K562 (cell line): ENCODE data around the gene DGKB. TPM values are rescaled to one million over a fixed set of nuclear protein-coding genes. Genes with fewer than 3 reads are reported as not detected.

Source experiments
- ATAC-seq: fragments of 200-7000 bp; cut with Tn5 transposase; 3 replicates; pipeline ENCODE4 v1.9.1; 2020; ENCODE audit warnings: moderate library complexity
- BruUV-seq: library from RNA; stranded (reverse); fragments of 400-500 nt; replicated peaks from 2 replicates; lab custom pipeline; 2021; lab: Mats Ljungman, UMichigan
- CTCF ChIA-PET: fragments of 300-600 bp; formaldehyde crosslinking; extraction: SDS; loops from one replicate; lab custom pipeline; 2021; ENCODE audit warnings: low intra/inter-chr PET ratio; lab: Yijun Ruan, JAX
- POLR2A ChIA-PET: fragments of 300-600, 350-650 bp; sonication (Branson Sonifier 250); formaldehyde crosslinking; extraction: SDS; loops from one replicate; lab custom pipeline; 2021; ENCODE audit warnings: antibody characterized with exemption, inconsistent platforms; lab: Yijun Ruan, JAX
- DNase-seq, 4 experiments: peaks; one replicate each; pipeline versions ENCODE4 v3.0.0 to v3.0.0-alpha.2; 2011 to 2018; ENCODE audit warnings: low spot score in 3 of 4, mixed read lengths in 3 of 4; ENCODE audit errors: extremely low read depth in 1 of 4
- FAIRE-seq: peaks from 2 replicates; lab custom pipeline; 2011; peaks lifted over from hg19 to GRCh38; lab: Jason Lieb, UNC
- H2AFZ ChIP-seq: 2 replicates; pipeline ENCODE4 v1.6.0; 2011; ENCODE audit warnings: low read depth, low read length, control low read depth, inconsistent platforms
- H3K27ac ChIP-seq: fragments of 200-600 bp; 3 replicates; pipeline ENCODE4 v1.8.0; 2011; ENCODE audit warnings: low read depth, mild to moderate bottlenecking, control low read depth, inconsistent platforms, low read length, moderate library complexity, mixed read lengths; ENCODE audit errors: extremely low read depth
- H3K27me3 ChIP-seq, 2 experiments: fragments of 300-600 bp in 1 of 2; 2 replicates in 1 of 2; 3 replicates in 1 of 2; pipeline versions ENCODE4 v1.6.0 to v1.8.0; 2011; ENCODE audit warnings: inconsistent platforms in 2 of 2, low read length in 2 of 2, mild to moderate bottlenecking in 1 of 2, mixed read lengths in 1 of 2, moderate library complexity in 1 of 2; ENCODE audit not compliant: control insufficient read depth in 2 of 2, insufficient read depth in 2 of 2
- H3K36me3 ChIP-seq: fragments of 300-600 bp; 3 replicates; pipeline ENCODE4 v1.8.0; 2011; ENCODE audit warnings: mild to moderate bottlenecking, low read length, inconsistent platforms; ENCODE audit not compliant: control insufficient read depth, insufficient read depth
- H3K4me1 ChIP-seq, 2 experiments: fragments of 200-600 bp in 1 of 2; replicated peaks in 1 of 2; 2 replicates in 1 of 2; 3 replicates in 1 of 2; pipeline versions ENCODE4 v1.5.1 to v1.8.0; 2011; ENCODE audit warnings: inconsistent platforms in 2 of 2, low read length in 2 of 2, mild to moderate bottlenecking in 1 of 2, mixed read lengths in 1 of 2, moderate library complexity in 1 of 2; ENCODE audit not compliant: control insufficient read depth in 2 of 2, insufficient read depth in 2 of 2
- H3K4me2 ChIP-seq: 2 replicates; pipeline ENCODE4 v1.6.1; 2011; ENCODE audit warnings: low read length, control low read depth, inconsistent platforms, mixed read lengths; ENCODE audit not compliant: insufficient read depth
- H3K4me3 ChIP-seq: fragments of 200-600 bp; sonication (generic), shearing (Covaris generic); 2 replicates; pipeline ENCODE4 v1.5.1; 2016; ENCODE audit warnings: control low read depth, inconsistent platforms
- H3K79me2 ChIP-seq: fragments of 200-600 bp; 3 replicates; pipeline ENCODE4 v1.8.0; 2011; ENCODE audit warnings: low read length, inconsistent platforms; ENCODE audit not compliant: control insufficient read depth, insufficient read depth
- H3K9ac ChIP-seq, 2 experiments: 2 replicates each; pipeline versions ENCODE4 v1.6.0 to v1.6.1; 2011; ENCODE audit warnings: low read depth in 2 of 2, low read length in 2 of 2, control low read depth in 1 of 2, inconsistent platforms in 1 of 2, mild to moderate bottlenecking in 1 of 2, mixed read lengths in 1 of 2; ENCODE audit not compliant: insufficient read depth in 1 of 2
- H3K9me1 ChIP-seq: one replicate; pipeline ENCODE4 v1.6.0; 2011; ENCODE audit warnings: inconsistent platforms, mild to moderate bottlenecking, low read length, moderate library complexity; ENCODE audit not compliant: control insufficient read depth, insufficient read depth
- H3K9me3 ChIP-seq: replicated peaks from 2 replicates; pipeline ENCODE4 v1.5.1; 2011; ENCODE audit warnings: low read depth, low read length, inconsistent platforms; ENCODE audit not compliant: control insufficient read depth, insufficient read depth
- H4K20me1 ChIP-seq: replicated peaks from 2 replicates; pipeline ENCODE4 v1.6.1; 2011; ENCODE audit warnings: low read length, inconsistent platforms, mixed read lengths; ENCODE audit not compliant: control insufficient read depth, insufficient read depth
- HDAC6 ChIP-seq: IDR thresholded peaks from 2 replicates; pipeline ENCODE4 v1.6.1; 2012; ENCODE audit warnings: low read depth, mild to moderate bottlenecking, control low read depth, inconsistent platforms, low read length, moderate library complexity
- PHB ChIP-seq: fragments of 250-450 bp; sonication (Bioruptor Pico); IDR thresholded peaks from 2 replicates; pipeline ENCODE4 v1.5.0; 2021
- SMAD1 ChIP-seq: fragments of 150-350 bp; IDR thresholded peaks from 2 replicates; pipeline ENCODE4 v1.6.1; 2014; ENCODE audit warnings: low read length, low read depth; ENCODE audit not compliant: partially characterized antibody
- ZNF75A ChIP-seq: fragments of 450-650 bp; formaldehyde crosslinking; IDR thresholded peaks from 2 replicates; pipeline ENCODE4 v1.4.0; 2020; ENCODE audit warnings: mild to moderate bottlenecking
- WGBS: fragments of 100-300 bp; shearing (Covaris generic); methylation state at CpG from one replicate; pipeline ENCODE4 v1.1.6; 2016; ENCODE audit warnings: low coverage, mixed read lengths; ENCODE audit not compliant: insufficient coverage; ENCODE audit errors: missing lambda C conversion rate; 5-methylcytosine and 5-hydroxymethylcytosine counted together
- in situ Hi-C: fragments of 300-500 bp; cut with MboI; formaldehyde crosslinking; loops from 4 replicates; pipeline ENCODE4 v1.15.0; 2018; ENCODE audit warnings: inconsistent platforms, mixed read lengths
- intact Hi-C: fragments of 100-400 bp; cut with micrococcal nuclease; formaldehyde crosslinking; loops from 2 replicates; pipeline ENCODE4 v1.14.2; 2022
- polyA plus RNA-seq, 8 experiments: library from polyadenylated mRNA; depleted of rRNA in 4 of 8; stranded (reverse) in 5 of 8; unstranded in 3 of 8; fragments of >200 nt; fragmentation: Nextera tagmentation in 2 of 8; fragmentation: Illumina TruSeq in 1 of 8; extraction: Ambion mirVana in 2 of 8; extraction: Trizol in 1 of 8; gene quantifications; 2 replicates each; pipeline versions ENCODE4 v1.2.1 to v1.2.3, GENCODE V29; 2011 to 2014; ENCODE audit warnings: inconsistent platforms in 1 of 8, missing spikeins in 1 of 8
- total RNA-seq, 7 experiments: library from RNA; depleted of rRNA in 6 of 7; stranded (reverse); fragments of >200 nt in 6 of 7; fragmentation: Illumina TruSeq in 2 of 7; extraction: Trizol in 2 of 7; gene quantifications; 2 replicates each; pipeline versions ENCODE4 v1.2.1 to v1.2.3, GENCODE V29; 2011 to 2021; ENCODE audit warnings: low replicate concordance in 1 of 7
- TF ChIP-seq, protein P1 (sequence below): fragments of 250-450 bp; sonication (Bioruptor Pico); IDR thresholded peaks from 2 replicates; pipeline ENCODE4 v1.5.0; 2022; ENCODE audit warnings: mild to moderate bottlenecking
- TF ChIP-seq, protein P2 (sequence below): fragments of 150-350 bp; conservative IDR thresholded peaks from 2 replicates; pipeline ENCODE4 v1.6.1; 2014; ENCODE audit warnings: low read length

The DGKB gene
- total and polyA plus RNA-seq, 9 of the 15 experiments (the other 6 are each of a cell fraction or from before 2014, with no cell fraction given): 0.01 TPM; not detected in 8

DNA sequence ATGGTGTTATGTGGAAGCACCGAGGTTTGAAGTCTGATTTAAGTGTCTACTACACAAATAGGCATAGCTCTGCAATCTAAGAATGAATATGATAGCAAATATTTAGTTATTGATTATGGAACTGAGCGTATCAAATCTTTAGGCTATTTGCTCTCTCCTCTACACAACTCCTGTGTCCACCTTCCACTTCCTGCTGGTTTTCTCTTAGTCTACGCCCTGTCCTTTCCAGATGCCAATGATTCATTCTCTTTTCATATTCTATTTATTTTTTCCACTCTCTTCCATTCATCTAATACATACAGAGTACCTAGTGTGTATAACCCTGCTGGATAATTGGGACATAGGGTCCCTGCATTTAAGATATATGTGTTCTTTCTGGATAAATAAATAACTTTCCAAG lies 83.7 kb downstream of the DGKB start:
- Histone ChIP-seq H3K4me2 (no peak overlapping the region), H4K20me1 (no peaks in the 10 kb centered on the region), H3K36me3 (no peaks in the 10 kb centered on the region), H3K9me1 (no peaks in the 10 kb centered on the region), H3K4me3 (no peak overlapping the region), H2AFZ (no peak overlapping the region), H3K27ac (no peak overlapping the region), H3K9me3 (no peaks in the 10 kb centered on the region), H3K79me2 (no peaks in the 10 kb centered on the region), H3K27me3 (no peaks in the 10 kb centered on the region), H3K9ac (no peak overlapping the region), H3K4me1 (no peaks in the 10 kb centered on the region)
- DNase-seq: no peak
- BruUV-seq: no TSS peak
- no peak for ATAC-seq
- no peak for FAIRE-seq
- in situ Hi-C loops: no loop called here
- ChIA-PET POLR2A (no interaction called here), CTCF (no interaction called here)
- TF ChIP-seq SMAD1: no peak
- TF ChIP-seq, protein P1, sequence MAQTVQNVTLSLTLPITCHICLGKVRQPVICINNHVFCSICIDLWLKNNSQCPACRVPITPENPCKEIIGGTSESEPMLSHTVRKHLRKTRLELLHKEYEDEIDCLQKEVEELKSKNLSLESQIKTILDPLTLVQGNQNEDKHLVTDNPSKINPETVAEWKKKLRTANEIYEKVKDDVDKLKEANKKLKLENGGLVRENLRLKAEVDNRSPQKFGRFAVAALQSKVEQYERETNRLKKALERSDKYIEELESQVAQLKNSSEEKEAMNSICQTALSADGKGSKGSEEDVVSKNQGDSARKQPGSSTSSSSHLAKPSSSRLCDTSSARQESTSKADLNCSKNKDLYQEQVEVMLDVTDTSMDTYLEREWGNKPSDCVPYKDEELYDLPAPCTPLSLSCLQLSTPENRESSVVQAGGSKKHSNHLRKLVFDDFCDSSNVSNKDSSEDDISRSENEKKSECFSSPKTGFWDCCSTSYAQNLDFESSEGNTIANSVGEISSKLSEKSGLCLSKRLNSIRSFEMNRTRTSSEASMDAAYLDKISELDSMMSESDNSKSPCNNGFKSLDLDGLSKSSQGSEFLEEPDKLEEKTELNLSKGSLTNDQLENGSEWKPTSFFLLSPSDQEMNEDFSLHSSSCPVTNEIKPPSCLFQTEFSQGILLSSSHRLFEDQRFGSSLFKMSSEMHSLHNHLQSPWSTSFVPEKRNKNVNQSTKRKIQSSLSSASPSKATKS: no peak
- TF ChIP-seq PHB (CRISPR knock-in tag): no peak
- no peak for TF ChIP-seq HDAC6
- TF ChIP-seq ZNF75A: no peak
- TF ChIP-seq, protein P2, sequence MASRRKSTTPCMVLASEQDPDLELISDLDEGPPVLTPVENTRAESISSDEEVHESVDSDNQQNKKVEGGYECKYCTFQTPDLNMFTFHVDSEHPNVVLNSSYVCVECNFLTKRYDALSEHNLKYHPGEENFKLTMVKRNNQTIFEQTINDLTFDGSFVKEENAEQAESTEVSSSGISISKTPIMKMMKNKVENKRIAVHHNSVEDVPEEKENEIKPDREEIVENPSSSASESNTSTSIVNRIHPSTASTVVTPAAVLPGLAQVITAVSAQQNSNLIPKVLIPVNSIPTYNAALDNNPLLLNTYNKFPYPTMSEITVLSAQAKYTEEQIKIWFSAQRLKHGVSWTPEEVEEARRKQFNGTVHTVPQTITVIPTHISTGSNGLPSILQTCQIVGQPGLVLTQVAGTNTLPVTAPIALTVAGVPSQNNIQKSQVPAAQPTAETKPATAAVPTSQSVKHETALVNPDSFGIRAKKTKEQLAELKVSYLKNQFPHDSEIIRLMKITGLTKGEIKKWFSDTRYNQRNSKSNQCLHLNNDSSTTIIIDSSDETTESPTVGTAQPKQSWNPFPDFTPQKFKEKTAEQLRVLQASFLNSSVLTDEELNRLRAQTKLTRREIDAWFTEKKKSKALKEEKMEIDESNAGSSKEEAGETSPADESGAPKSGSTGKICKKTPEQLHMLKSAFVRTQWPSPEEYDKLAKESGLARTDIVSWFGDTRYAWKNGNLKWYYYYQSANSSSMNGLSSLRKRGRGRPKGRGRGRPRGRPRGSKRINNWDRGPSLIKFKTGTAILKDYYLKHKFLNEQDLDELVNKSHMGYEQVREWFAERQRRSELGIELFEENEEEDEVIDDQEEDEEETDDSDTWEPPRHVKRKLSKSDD: no peak
- 2% methylated on average over 3 of the region's 3 CpGs for WGBS
- intact Hi-C loops: no loop called here
